Measurements from ENCODE around the gene SFI1. TPM values are rescaled to one million over a fixed set of nuclear protein-coding genes. Genes with fewer than 3 reads are reported as not detected.

The SFI1 gene
- total and polyA plus RNA-seq, 11 donors = 2.2 to 18.3 (median 6.4) TPM

- ATAC-seq = no peak
- Histone ChIP-seq H3K36me3 (peaks cover 0 to 15% (median 0%) of the 10 kb centered on the region in 9 donors), H3K27ac (peak overlapping the region in 2 of 12 donors; percentile 31 to 61), H3K9me3 (no peaks in the 10 kb centered on the region), H3K4me3 (no peak overlapping the region), H3K4me1 (peaks cover 3 to 69% (median 44%) of the 10 kb centered on the region in 12 donors), H3K27me3 (no peaks in the 10 kb centered on the region)
- DNase-seq = no peak
- WGBS, 4 donors = 74 to 92% (median 79%) methylated on average over 1 of the region's 1 CpG
- no peak for TF ChIP-seq POLR2A (IDR thresholded peaks at IDR 0.05)
- no peak for TF ChIP-seq CTCF (IDR thresholded peaks at IDR 0.05)
- intact Hi-C loops (cut with DNase I) = loop anchor here in 1 of 10 donors (5.0 kb wide), 1 partner anchor 281 kb away; the partner anchor contains the start of gene PATZ1
These were observed 132.0 kb downstream of the SFI1 start for GRCh38 chr22:31628362-31628761.

GRCh38 chr22:31628969-31629708 lies 132.8 kb downstream of the SFI1 start:
- 90 to 92% (median 91%) methylated on average over 17 of the region's 17 CpGs for WGBS, 4 donors
- Histone ChIP-seq H3K27ac (peak overlapping the region in 4 of 12 donors; percentile 91 to 98 (median 96)), H3K4me1 (peaks cover 3 to 73% (median 46%) of the 10 kb centered on the region in 12 donors), H3K9me3 (no peaks in the 10 kb centered on the region), H3K27me3 (no peaks in the 10 kb centered on the region), H3K36me3 (peaks cover 0 to 7% (median 0%) of the 10 kb centered on the region in 9 donors), H3K4me3 (peak overlapping the region in 5 of 12 donors; percentile 72 to 94 (median 80))
- ATAC-seq = no peak
- intact Hi-C loops (cut with DNase I) = loop anchor here in 1 of 10 donors (5.0 kb wide), 1 partner anchor 282 kb away; the partner anchor contains the start of gene PATZ1
- TF ChIP-seq POLR2A (IDR thresholded peaks at IDR 0.05) (no peak), CTCF (IDR thresholded peaks at IDR 0.05) (no peak)
- DNase-seq = no peak

- TF ChIP-seq POLR2A (IDR thresholded peaks at IDR 0.05) = no peak
- TF ChIP-seq CTCF (IDR thresholded peaks at IDR 0.05) = no peak
- Histone ChIP-seq H3K4me3 (peak overlapping the region; percentile 63 to 95 (median 84)), H3K27ac (peak overlapping the region; percentile 81 to 98 (median 91)), H3K36me3 (peaks cover 0 to 7% (median 0%) of the 10 kb centered on the region in 9 donors), H3K4me1 (peaks cover 3 to 72% (median 46%) of the 10 kb centered on the region in 12 donors), H3K27me3 (no peaks in the 10 kb centered on the region), H3K9me3 (no peaks in the 10 kb centered on the region)
- DNase-seq = no peak
- intact Hi-C loops (cut with DNase I) = loop anchor here in 8 of 10 donors (2.0 to 10.0 kb wide), 8 partner anchors 69 to 285 kb away; partner anchors contain the start of genes PATZ1 (in 7 of the 8) and SFI1 (in 2 of the 8)
- ATAC-seq = no peak
- 30 to 42% (median 33%) methylated on average over 9 to 14 of the region's 14 CpGs for WGBS, 4 donors
These were observed 133.4 kb downstream of the SFI1 start for GRCh38 chr22:31629741-31630184.

All from heart left ventricle (tissue), 16 donors.